HL-60 (cell line): ENCODE results near the gene LZIC.

ENCODE experiments used
- GABPA ChIP-seq: IDR thresholded peaks from 2 replicates; pipeline ENCODE4 v1.6.1; 2012; ENCODE audit warnings: low read depth
- POLR2AphosphoS5 ChIP-seq: IDR thresholded peaks from 2 replicates; pipeline ENCODE4 v1.6.1; 2012; ENCODE audit warnings: low read depth
- TF ChIP-seq, protein P1 (sequence below): IDR thresholded peaks from one replicate; pipeline ENCODE4 v1.5.1; 2011; ENCODE audit warnings: low read length, control low read depth, inconsistent platforms; ENCODE audit not compliant: insufficient read depth
- TF ChIP-seq, protein P2 (sequence below): IDR thresholded peaks from 2 replicates; pipeline ENCODE4 v1.6.1; 2012; ENCODE audit warnings: low read depth; ENCODE audit not compliant: insufficient replicate concordance

DNA sequence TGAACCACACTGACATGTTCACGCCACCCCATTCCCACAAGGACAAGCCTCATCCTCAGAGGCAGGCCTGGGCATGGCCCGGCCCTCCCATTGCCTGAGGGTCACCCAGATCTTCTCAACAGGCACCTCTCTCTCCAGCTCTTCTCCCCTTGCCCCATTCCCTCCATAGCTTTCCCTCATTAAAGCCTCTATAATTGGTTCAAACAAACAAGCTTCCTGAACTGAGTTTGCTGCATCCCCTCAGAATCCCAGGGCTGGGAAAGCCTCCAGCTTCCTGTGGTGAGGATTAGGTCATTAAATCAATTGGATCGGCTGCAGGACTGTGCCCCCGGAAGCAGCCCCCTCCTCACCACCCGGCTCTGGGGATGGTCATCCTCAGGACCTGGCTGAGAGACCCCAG is 52.0 kb downstream of the LZIC start:
- TF ChIP-seq, protein P1, sequence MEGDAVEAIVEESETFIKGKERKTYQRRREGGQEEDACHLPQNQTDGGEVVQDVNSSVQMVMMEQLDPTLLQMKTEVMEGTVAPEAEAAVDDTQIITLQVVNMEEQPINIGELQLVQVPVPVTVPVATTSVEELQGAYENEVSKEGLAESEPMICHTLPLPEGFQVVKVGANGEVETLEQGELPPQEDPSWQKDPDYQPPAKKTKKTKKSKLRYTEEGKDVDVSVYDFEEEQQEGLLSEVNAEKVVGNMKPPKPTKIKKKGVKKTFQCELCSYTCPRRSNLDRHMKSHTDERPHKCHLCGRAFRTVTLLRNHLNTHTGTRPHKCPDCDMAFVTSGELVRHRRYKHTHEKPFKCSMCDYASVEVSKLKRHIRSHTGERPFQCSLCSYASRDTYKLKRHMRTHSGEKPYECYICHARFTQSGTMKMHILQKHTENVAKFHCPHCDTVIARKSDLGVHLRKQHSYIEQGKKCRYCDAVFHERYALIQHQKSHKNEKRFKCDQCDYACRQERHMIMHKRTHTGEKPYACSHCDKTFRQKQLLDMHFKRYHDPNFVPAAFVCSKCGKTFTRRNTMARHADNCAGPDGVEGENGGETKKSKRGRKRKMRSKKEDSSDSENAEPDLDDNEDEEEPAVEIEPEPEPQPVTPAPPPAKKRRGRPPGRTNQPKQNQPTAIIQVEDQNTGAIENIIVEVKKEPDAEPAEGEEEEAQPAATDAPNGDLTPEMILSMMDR, result no peak
- TF ChIP-seq GABPA (no peak), POLR2AphosphoS5 (no peak)
- TF ChIP-seq, protein P2, sequence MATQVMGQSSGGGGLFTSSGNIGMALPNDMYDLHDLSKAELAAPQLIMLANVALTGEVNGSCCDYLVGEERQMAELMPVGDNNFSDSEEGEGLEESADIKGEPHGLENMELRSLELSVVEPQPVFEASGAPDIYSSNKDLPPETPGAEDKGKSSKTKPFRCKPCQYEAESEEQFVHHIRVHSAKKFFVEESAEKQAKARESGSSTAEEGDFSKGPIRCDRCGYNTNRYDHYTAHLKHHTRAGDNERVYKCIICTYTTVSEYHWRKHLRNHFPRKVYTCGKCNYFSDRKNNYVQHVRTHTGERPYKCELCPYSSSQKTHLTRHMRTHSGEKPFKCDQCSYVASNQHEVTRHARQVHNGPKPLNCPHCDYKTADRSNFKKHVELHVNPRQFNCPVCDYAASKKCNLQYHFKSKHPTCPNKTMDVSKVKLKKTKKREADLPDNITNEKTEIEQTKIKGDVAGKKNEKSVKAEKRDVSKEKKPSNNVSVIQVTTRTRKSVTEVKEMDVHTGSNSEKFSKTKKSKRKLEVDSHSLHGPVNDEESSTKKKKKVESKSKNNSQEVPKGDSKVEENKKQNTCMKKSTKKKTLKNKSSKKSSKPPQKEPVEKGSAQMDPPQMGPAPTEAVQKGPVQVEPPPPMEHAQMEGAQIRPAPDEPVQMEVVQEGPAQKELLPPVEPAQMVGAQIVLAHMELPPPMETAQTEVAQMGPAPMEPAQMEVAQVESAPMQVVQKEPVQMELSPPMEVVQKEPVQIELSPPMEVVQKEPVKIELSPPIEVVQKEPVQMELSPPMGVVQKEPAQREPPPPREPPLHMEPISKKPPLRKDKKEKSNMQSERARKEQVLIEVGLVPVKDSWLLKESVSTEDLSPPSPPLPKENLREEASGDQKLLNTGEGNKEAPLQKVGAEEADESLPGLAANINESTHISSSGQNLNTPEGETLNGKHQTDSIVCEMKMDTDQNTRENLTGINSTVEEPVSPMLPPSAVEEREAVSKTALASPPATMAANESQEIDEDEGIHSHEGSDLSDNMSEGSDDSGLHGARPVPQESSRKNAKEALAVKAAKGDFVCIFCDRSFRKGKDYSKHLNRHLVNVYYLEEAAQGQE, result no peak
